GM18909 (cell line): ENCODE data around the gene PGM5.
A peak's percentile ranks its signal among the peaks of the same experiment; 100 is the strongest.

Source experiments
- ATAC-seq: cut with Tn5 transposase; IDR thresholded peaks from one replicate; pipeline ENCODE4 v1.9.1; 2021; ENCODE audit warnings: mild to moderate bottlenecking; ENCODE audit not compliant: unreplicated experiment, poor library complexity

PGM5 gene

GRCh38 chr9:68523367-68523936 is 167.0 kb downstream of the PGM5 start:
- ATAC-seq: no peak

DNA sequence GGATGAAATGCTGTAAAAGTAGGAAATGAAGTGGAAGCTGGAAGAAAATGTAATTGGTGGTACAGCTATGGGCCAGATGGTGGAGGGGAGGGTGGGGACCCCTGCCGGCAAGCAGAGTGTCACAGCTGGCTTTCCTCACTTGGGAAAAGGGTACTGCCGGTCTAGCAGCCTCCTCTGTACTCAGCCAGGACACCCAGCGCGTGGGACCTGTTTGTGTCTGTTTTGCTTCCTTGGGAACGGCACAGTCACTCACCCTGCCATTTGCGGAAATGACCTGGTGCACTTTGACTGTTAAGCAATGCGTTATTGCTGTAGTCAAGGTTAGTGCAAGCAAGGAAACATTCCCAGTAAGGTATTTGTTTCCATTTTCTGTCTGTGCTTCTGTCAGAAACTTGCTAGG is 174.2 kb downstream of the PGM5 start:
- no peak for ATAC-seq

DNA sequence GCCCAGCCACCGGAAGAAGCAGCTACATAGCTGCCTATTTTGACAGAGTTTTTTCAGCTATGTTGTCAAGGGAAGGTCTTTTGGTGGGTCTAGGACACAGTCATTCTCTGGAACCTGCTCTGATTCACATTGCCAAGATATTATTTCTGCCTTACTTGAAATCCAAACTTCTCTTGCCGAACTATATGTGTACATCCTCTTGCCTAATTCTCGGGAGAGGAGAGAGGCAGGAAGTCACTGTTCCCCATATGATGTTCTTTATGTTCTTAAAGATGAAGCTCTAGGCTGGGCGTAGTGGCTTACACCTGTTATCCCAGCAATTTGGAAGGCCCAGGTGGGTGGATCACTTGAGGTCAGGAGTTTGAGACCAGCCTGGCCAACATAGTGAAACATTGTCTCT is 175.7 kb downstream of the PGM5 start:
- no peak for ATAC-seq

DNA sequence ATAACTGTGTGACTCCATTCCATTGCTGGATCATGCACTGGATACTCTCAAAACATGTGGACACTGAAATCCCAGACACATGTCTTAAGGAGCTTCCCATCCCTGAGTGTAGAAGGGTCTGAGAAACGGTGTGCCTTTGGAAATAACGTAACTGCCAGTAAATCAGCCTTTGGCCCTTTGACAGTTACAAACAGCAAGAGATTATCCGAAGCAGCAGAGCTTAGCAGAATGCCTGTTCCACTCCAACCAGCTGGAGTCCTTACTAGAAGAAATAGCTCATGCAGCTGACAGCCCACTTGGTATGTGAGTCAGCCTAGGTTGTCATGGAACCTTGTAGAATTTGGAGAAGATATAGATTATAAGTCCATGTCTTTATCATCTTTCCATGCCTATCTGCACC is 177.3 kb downstream of the PGM5 start:
- no peak for ATAC-seq

GRCh38 chr9:68536876-68537615 is 180.6 kb downstream of the PGM5 start:
- no peak for ATAC-seq

- no peak for ATAC-seq
These were observed 181.1 kb downstream of the PGM5 start for GRCh38 chr9:68537616-68537880.

GRCh38 chr9:68538200-68538599 is 181.8 kb downstream of the PGM5 start:
- ATAC-seq: no peak

DNA sequence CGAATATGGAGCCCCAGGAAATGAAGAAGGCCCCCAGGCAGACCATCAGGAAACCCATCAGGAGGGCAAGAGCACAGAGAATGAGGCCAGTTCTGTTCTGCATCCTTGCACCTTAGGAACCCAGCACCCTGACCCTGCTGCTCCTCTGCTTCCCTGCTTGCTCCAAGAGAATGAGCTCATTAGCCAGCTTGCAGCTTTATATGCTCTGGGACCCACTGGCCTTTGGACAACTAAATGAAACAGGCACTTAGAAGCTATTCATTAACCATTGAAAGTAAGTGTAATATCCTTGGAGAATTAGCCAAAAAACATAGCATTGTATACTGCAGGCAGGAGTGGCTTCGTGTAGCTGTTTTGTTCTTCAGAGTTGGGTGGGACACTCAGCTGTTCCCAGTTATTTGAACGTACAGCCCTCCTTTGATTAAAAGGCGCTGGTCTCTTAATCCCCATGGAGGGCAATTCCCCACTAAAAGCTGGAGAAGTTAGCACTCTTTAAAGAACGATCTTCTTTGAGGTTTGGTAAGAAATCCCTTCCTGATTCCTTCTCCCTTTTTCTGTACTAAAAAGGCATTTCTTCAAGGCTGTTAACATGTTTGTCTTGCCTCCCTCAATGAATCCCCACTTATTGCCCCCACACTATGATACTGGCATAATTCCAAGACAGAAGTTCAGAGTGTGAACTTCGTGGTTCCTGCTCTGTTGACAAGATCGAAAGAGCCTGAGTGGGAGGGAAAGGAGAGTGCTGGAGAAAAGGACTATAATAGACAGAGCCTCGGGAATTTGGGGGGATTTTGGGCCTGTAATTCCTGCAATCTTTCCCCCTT is 184.5 kb downstream of the PGM5 start, which contains the start of gene TMEM252:
TSS of gene TMEM252 (minus strand) at position 172 of the 824 bp plus-strand sequence. CDS start at position 103, 69 bp downstream.
- ATAC-seq: no peak

DNA sequence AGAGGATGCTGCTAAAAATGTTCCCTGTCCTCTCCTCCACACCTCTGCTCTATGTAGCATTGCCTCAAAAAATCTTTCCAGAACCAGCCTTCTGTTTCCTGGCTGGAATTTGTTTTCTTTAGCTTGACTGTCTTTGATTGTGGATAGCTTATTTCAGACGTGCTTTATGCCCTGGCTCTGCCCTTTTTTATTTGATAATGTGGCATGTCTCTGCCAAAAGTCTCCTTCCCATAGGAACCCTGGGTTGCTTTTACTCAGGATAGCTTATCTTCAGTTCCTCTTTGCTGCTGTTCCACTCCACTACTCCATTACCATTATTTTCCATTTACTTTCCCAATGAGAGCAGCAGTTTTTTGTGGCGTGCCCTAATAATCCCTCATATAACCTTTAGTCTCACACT is 185.2 kb downstream of the PGM5 start:
- no peak for ATAC-seq

DNA sequence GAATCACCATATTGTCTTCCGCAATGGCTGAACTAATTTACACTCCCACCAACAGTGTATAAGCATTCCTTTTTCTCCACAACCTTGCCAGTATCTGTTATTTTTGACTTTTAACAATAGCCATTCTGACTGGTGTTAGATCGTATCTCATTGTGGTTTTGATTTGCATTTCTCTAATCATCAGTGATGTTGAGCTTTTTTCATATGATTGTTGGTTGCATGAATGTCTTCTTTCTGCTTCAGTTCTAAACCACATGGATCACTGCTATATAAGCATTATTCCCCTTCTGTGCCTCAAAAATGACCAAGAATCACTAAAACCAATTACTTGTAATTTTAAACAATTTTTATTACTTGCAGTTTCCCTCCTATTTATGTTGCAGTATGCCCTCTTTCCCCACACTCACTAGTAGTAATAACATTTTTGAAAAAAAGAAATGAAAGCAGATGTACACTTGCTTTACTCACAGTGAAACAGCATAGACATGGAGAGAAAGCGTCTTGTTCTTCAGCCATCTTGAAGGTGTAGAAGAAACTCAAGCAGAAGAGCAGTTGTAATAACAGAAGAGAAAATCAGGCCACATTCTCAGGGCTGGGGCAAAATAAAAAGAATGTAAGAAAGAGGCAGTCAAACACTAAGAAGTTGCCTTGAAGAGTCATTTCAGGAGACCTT is 188.8 kb downstream of the PGM5 start:
- peak; percentile 42 for ATAC-seq

GRCh38 chr9:68546596-68547390 is 190.4 kb downstream of the PGM5 start:
- peak; percentile 86 for ATAC-seq

GRCh38 chr9:68547417-68547816 is 191.0 kb downstream of the PGM5 start:
- no peak for ATAC-seq

GRCh38 chr9:68548241-68548640 is 191.8 kb downstream of the PGM5 start:
- no peak for ATAC-seq

DNA sequence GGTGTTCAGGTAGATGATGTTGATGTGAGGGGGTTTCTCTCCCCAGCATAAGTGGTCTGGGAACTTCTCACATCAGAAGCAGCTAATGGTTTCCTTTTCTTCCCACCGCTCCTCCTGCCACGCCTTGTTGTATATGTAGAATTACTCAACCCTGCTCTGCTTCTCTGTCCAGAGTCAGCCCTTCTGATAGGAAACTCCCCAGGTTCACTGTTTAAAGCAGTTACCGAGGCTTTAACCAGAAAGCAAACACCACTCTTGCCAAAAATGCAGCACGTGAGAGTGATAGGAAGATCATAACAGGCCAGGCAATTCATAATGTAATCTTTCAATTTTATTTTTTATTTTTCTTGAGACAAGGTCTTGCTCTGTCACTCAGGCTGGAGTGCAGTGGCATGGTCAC is 194.8 kb downstream of the PGM5 start:
- ATAC-seq: no peak

- ATAC-seq: no peak
These were observed 196.5 kb downstream of the PGM5 start for GRCh38 chr9:68552700-68553476.

GRCh38 chr9:68555437-68556150 is 199.2 kb downstream of the PGM5 start:
- no peak for ATAC-seq

- no peak for ATAC-seq
These were observed 202.1 kb downstream of the PGM5 start for GRCh38 chr9:68558545-68558944.

GRCh38 chr9:68560071-68560844 is 203.8 kb downstream of the PGM5 start:
- ATAC-seq: no peak
